ENCODE data around the gene SLC6A13. TPM values are rescaled to one million over a fixed set of nuclear protein-coding genes. Genes with fewer than 3 reads are reported as not detected.

Gene SLC6A13
- total and polyA plus RNA-seq, 7 donors: 0.10 to 0.55 TPM; not detected in 5

DNA sequence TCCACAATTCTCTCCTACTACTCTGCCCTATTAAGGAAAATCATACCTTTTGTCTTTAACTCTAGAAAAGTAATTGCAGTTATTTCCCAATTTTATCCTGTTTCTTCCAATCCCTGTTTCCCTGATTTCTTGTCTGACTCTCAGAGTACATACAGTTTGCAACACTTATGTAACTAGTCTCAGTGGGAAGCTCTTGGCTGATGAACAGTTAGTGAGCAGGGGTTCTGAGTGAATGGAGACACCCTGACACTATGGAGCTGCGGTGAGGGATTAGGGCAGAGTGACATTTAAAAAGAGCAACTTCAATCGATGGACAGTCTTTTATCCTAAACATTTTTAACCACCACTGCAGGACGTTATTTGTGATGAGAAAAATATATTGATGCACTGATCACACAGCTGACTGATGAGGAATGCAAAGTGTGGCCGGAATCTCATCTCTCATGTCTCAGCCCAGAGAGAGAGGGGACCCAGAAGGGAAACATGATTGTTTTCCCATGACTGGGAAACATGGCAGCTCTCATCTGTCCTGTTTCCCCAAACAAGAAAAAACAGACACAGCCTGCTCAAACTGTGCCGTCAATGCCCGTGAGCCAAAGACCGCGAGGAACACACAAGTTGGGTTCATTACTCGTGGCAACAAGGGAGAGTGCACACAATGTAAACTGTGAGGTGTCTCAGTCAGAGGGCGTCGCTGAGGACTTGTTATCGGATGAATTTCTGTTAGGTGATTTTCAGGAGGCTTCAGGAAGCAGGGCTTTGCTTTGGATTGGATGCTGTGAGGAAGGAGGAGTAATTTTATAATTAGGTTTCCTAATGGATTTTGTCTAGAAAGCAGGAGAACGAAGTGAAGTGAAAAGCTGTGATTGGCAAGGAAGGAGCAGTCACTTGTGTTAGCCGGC is 5.2 kb upstream of the SLC6A13 start:
- TF ChIP-seq POLR2AphosphoS5 (IDR thresholded peaks at IDR 0.05) (peak in 1 of 4 donors; percentile 3), EP300 (IDR thresholded peaks at IDR 0.05) (no peak)
- TF ChIP-seq, protein P1, sequence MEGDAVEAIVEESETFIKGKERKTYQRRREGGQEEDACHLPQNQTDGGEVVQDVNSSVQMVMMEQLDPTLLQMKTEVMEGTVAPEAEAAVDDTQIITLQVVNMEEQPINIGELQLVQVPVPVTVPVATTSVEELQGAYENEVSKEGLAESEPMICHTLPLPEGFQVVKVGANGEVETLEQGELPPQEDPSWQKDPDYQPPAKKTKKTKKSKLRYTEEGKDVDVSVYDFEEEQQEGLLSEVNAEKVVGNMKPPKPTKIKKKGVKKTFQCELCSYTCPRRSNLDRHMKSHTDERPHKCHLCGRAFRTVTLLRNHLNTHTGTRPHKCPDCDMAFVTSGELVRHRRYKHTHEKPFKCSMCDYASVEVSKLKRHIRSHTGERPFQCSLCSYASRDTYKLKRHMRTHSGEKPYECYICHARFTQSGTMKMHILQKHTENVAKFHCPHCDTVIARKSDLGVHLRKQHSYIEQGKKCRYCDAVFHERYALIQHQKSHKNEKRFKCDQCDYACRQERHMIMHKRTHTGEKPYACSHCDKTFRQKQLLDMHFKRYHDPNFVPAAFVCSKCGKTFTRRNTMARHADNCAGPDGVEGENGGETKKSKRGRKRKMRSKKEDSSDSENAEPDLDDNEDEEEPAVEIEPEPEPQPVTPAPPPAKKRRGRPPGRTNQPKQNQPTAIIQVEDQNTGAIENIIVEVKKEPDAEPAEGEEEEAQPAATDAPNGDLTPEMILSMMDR (IDR thresholded peaks at IDR 0.05): peak in 1 of 4 experiments; percentile 3
- 49 to 57% methylated on average over 14 of the region's 14 CpGs for WGBS, 2 donors
- intact Hi-C loops (cut with DNase I): no loop called here
- Histone ChIP-seq H3K36me3 (no peaks in the 10 kb centered on the region), H3K4me3 (no peak overlapping the region), H3K27me3 (peaks cover 0 to 53% (median 1%) of the 10 kb centered on the region in 3 donors), H3K27ac (no peak overlapping the region), H3K4me1 (peaks cover 0 to 7% (median 0%) of the 10 kb centered on the region in 4 donors), H3K9me3 (no peaks in the 10 kb centered on the region)
- DNase-seq: no peak

DNA sequence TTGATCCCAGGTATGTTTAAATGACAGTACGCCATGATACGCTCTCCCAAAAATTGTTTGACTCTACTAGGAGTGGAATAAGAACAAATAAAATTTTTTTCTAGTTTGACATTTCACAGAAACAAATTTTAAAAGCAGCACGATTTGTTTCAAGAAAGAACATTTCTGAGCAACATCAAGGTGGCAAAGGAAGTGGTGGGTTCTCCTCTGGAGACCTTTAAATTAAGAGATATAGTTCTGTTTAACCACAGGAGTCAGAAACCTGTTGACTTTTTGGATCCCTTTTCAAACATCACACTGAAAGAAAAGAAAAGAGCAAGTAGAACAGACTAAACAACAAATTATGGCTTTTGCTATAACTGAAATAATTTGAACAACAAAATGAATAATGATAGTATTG is 2.5 kb upstream of the SLC6A13 start:
- no peaks in the 10 kb centered on the region for H3K9me3 ChIP-seq
- H3K4me3 ChIP-seq: no peak overlapping the region
- 29 to 32% methylated on average over 3 of the region's 3 CpGs for WGBS, 2 donors
- intact Hi-C loops (cut with DNase I): no loop called here
- H3K4me1 ChIP-seq: peaks cover 0 to 7% (median 0%) of the 10 kb centered on the region in 4 donors
- DNase-seq: no peak
- peaks cover 4 to 77% (median 16%) of the 10 kb centered on the region in 3 donors for H3K27me3 ChIP-seq
- H3K27ac ChIP-seq: no peak overlapping the region
- H3K36me3 ChIP-seq: no peaks in the 10 kb centered on the region
- TF ChIP-seq, protein P1 (IDR thresholded peaks at IDR 0.05): no peak
- no peak for TF ChIP-seq POLR2A (IDR thresholded peaks at IDR 0.05)
- TF ChIP-seq EP300 (IDR thresholded peaks at IDR 0.05): no peak
- no peak for TF ChIP-seq POLR2AphosphoS5 (IDR thresholded peaks at IDR 0.05)

DNA sequence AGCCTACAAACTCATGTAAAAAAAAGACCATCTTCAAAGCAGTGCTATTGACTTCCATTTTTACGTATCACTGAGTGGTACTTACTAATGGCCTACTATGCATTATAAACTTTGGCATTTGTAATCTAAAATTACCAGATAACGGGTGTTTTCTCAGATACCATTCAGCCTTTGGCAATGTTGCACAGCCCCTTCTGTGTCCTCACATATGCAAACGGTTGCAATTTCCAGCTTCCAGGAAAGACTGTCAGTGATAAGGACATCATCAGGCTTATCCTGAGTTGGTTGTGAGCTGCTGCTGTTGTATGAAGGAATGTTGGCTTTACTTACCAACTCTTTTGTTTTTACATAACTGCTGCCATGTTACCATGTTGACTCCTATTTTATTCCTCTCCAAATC is 1.6 kb upstream of the SLC6A13 start:
- H3K36me3 ChIP-seq: no peaks in the 10 kb centered on the region
- TF ChIP-seq EP300 (IDR thresholded peaks at IDR 0.05) (no peak), POLR2AphosphoS5 (IDR thresholded peaks at IDR 0.05) (no peak), POLR2A (IDR thresholded peaks at IDR 0.05) (no peak)
- TF ChIP-seq, protein P1 (IDR thresholded peaks at IDR 0.05): no peak
- no peaks in the 10 kb centered on the region for H3K9me3 ChIP-seq
- peaks cover 4 to 85% (median 16%) of the 10 kb centered on the region in 3 donors for H3K27me3 ChIP-seq
- WGBS, 2 donors: 75 to 84% methylated on average over 3 of the region's 3 CpGs
- no peak overlapping the region for H3K27ac ChIP-seq
- peaks cover 0 to 7% (median 0%) of the 10 kb centered on the region in 4 donors for H3K4me1 ChIP-seq
- intact Hi-C loops (cut with DNase I): no loop called here
- H3K4me3 ChIP-seq: no peak overlapping the region
- no peak for DNase-seq

DNA sequence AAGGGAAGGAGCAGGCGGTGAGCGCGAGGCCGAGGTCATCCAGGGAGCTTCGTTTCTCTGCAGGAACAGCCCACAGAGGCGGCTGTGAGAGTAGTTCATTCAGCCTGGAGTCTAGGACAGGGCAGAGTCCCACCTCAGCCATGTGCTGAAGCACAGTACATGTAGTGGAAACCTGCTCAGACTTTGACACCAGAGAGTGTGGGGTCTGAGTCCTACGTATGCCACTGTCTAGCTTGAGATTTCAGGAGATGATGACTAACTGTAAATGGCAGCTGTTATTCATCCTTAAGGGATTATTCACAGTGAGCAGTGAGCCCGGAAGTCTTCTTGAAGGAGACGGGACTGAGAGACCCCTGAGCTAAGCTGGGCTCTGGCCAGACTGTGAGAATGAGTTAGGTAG is 938 bp upstream of the SLC6A13 start:
- no peak for TF ChIP-seq POLR2A (IDR thresholded peaks at IDR 0.05)
- TF ChIP-seq, protein P1 (IDR thresholded peaks at IDR 0.05): no peak
- TF ChIP-seq EP300 (IDR thresholded peaks at IDR 0.05): no peak
- TF ChIP-seq POLR2AphosphoS5 (IDR thresholded peaks at IDR 0.05): no peak
- H3K27me3 ChIP-seq: peaks cover 4 to 85% (median 18%) of the 10 kb centered on the region in 3 donors
- WGBS, 2 donors: 81 to 83% methylated on average over 9 of the region's 9 CpGs
- H3K9me3 ChIP-seq: no peaks in the 10 kb centered on the region
- H3K27ac ChIP-seq: no peak overlapping the region
- peaks cover 0 to 5% (median 0%) of the 10 kb centered on the region in 4 donors for H3K4me1 ChIP-seq
- DNase-seq: no peak
- intact Hi-C loops (cut with DNase I): no loop called here
- H3K36me3 ChIP-seq: no peaks in the 10 kb centered on the region
- no peak overlapping the region for H3K4me3 ChIP-seq
